ENCODE results near the gene SMIM23.
"Not testable (repeated sequence)": the region's sequence is repeated elsewhere in the genome, so short reads cannot be mapped to it uniquely, and the experiment has no call there.

The SMIM23 gene

GRCh38 chr5:171771856-171772255, 13.8 kb upstream of the SMIM23 start:
- H3K4me3 ChIP-seq (ENCODE audit: low read length in 2 of 2) = no peak overlapping the region
- H3K27ac ChIP-seq (ENCODE audit: low read depth in 2 of 2, low read length in 2 of 2) = no peak overlapping the region
- H3K9me3 ChIP-seq (ENCODE audit: control insufficient read depth in 2 of 2, low read length in 2 of 2) = no peaks in the 10 kb centered on the region
- no peaks in the 10 kb centered on the region for H3K4me1 ChIP-seq (ENCODE audit: control insufficient read depth in 2 of 2, insufficient read depth in 2 of 2, low read length in 2 of 2)
- H3K9ac ChIP-seq (ENCODE audit: low read depth in 1 of 2, low read length in 2 of 2) = no peak overlapping the region
- no peaks in the 10 kb centered on the region for H3K27me3 ChIP-seq (ENCODE audit: control insufficient read depth in 2 of 2, insufficient read depth in 2 of 2, low read length in 2 of 2)
- no peaks in the 10 kb centered on the region for H3K36me3 ChIP-seq (ENCODE audit: control insufficient read depth in 2 of 2, insufficient read depth in 2 of 2, low read length in 2 of 2)

- H3K9me3 ChIP-seq (ENCODE audit: control insufficient read depth in 2 of 2, low read length in 2 of 2) = no peaks in the 10 kb centered on the region
Observed at GRCh38 chr5:171773106-171773505, 12.5 kb upstream of the SMIM23 start.

DNA sequence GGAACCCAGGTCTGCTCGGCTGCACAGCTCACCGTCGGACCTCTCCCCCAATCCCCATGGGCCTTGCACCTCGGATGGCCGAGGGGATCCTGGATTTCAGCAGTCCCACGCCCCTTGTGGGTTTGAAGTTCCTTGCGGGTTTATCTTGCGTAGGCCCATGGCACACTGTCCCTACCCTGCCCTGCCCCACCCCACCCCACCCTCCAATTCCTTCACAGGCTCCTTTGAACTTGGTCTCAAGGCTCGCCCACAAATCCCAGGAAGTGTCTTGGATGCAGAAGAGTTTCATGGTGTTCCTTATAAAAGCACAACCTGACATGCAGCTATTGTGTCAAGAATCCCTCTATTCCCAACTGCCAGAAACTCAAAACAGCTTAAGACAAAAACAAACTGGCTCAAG, 11.2 kb upstream of the SMIM23 start:
- H3K27ac ChIP-seq (ENCODE audit: low read depth in 2 of 2, low read length in 2 of 2) = no peak overlapping the region
- H3K4me1 ChIP-seq (ENCODE audit: control insufficient read depth in 2 of 2, insufficient read depth in 2 of 2, low read length in 2 of 2) = no peaks in the 10 kb centered on the region
- H3K36me3 ChIP-seq (ENCODE audit: control insufficient read depth in 2 of 2, insufficient read depth in 2 of 2, low read length in 2 of 2) = no peaks in the 10 kb centered on the region
- no peak overlapping the region for H3K9ac ChIP-seq (ENCODE audit: low read depth in 1 of 2, low read length in 2 of 2)
- no peak overlapping the region for H3K4me3 ChIP-seq (ENCODE audit: low read length in 2 of 2)
- H3K9me3 ChIP-seq (ENCODE audit: control insufficient read depth in 2 of 2, low read length in 2 of 2) = no peaks in the 10 kb centered on the region
- no peaks in the 10 kb centered on the region for H3K27me3 ChIP-seq (ENCODE audit: control insufficient read depth in 2 of 2, insufficient read depth in 2 of 2, low read length in 2 of 2)

More at GRCh38 chr5:171773106-171773505, 12.5 kb upstream of the SMIM23 start:
- Histone ChIP-seq H3K4me1 (ENCODE audit: control insufficient read depth in 2 of 2, insufficient read depth in 2 of 2, low read length in 2 of 2) (no peaks in the 10 kb centered on the region), H3K9ac (ENCODE audit: low read depth in 1 of 2, low read length in 2 of 2) (no peak overlapping the region), H3K36me3 (ENCODE audit: control insufficient read depth in 2 of 2, insufficient read depth in 2 of 2, low read length in 2 of 2) (no peaks in the 10 kb centered on the region), H3K27me3 (ENCODE audit: control insufficient read depth in 2 of 2, insufficient read depth in 2 of 2, low read length in 2 of 2) (no peaks in the 10 kb centered on the region), H3K27ac (ENCODE audit: low read depth in 2 of 2, low read length in 2 of 2) (no peak overlapping the region), H3K4me3 (ENCODE audit: low read length in 2 of 2) (no peak overlapping the region)

GRCh38 chr5:171776213-171776612, 9.4 kb upstream of the SMIM23 start:
- Histone ChIP-seq H3K4me3 (ENCODE audit: low read length in 2 of 2) (no peak overlapping the region), H3K36me3 (ENCODE audit: control insufficient read depth in 2 of 2, insufficient read depth in 2 of 2, low read length in 2 of 2) (no peaks in the 10 kb centered on the region), H3K27ac (ENCODE audit: low read depth in 2 of 2, low read length in 2 of 2) (no peak overlapping the region), H3K27me3 (ENCODE audit: control insufficient read depth in 2 of 2, insufficient read depth in 2 of 2, low read length in 2 of 2) (no peaks in the 10 kb centered on the region), H3K9ac (ENCODE audit: low read depth in 1 of 2, low read length in 2 of 2) (no peak overlapping the region), H3K4me1 (ENCODE audit: control insufficient read depth in 2 of 2, insufficient read depth in 2 of 2, low read length in 2 of 2) (no peaks in the 10 kb centered on the region), H3K9me3 (ENCODE audit: control insufficient read depth in 2 of 2, low read length in 2 of 2) (no peaks in the 10 kb centered on the region)

DNA sequence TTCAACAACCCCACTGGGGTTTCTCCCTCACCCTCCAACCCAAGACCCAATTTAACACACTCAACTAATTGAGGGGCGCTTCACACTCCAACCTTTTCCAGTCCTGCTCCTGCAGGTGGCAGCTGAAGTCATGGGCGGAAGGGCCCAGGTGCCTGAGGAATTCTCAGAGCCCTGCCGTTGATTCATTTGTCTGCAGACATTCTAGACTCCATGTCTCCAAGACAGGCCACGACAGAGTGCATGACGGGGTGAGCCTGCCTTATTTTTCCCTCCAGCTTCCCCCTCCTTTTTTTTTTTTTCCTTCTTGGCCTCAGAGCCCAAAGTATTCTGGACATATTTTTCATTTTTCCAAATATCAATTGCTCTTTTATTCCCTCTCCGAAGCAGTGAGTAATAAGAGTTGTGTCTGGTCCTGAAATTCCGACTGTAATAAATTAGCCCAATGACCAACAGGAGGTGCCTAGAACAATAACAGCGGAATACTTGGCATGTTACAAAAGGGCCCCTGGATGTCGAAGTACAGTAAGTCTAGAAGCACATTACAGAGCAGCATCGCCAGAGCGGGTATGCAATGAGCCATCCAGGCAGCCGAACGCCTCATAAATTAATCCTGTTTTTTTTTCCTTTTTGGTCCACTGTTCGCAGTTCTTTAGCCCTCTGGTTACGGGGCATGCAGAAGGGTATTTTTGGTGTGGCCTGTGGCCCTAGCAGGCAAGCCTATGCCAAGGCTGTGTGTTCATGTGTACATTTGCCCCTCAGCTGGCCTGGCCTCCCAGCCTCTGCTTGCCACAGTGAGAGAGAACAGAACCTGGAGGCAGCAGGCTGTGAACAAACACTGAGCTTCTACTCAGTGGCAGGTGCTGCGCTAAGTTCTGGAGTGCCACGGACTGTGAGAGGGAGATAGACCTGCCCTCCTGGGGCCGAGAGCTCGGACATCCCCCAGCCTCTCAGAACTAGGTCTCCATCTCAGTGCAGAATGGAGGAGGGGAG, 8.6 kb upstream of the SMIM23 start:
- H3K27ac ChIP-seq (ENCODE audit: low read depth in 2 of 2, low read length in 2 of 2) = no peak overlapping the region

GRCh38 chr5:171781744-171782143, 3.9 kb upstream of the SMIM23 start:
- H3K9me3 ChIP-seq (ENCODE audit: control insufficient read depth in 2 of 2, low read length in 2 of 2); H3K4me3 ChIP-seq (ENCODE audit: low read length in 2 of 2); H3K9ac ChIP-seq (ENCODE audit: low read depth in 1 of 2, low read length in 2 of 2); H3K4me1 ChIP-seq (ENCODE audit: control insufficient read depth in 2 of 2, insufficient read depth in 2 of 2, low read length in 2 of 2); H3K36me3 ChIP-seq (ENCODE audit: control insufficient read depth in 2 of 2, insufficient read depth in 2 of 2, low read length in 2 of 2); H3K27me3 ChIP-seq (ENCODE audit: control insufficient read depth in 2 of 2, insufficient read depth in 2 of 2, low read length in 2 of 2); H3K27ac ChIP-seq (ENCODE audit: low read depth in 2 of 2, low read length in 2 of 2): not testable (repeated sequence)

More for the DNA sequence above, 8.6 kb upstream of the SMIM23 start:
- H3K27me3 ChIP-seq (ENCODE audit: control insufficient read depth in 2 of 2, insufficient read depth in 2 of 2, low read length in 2 of 2) = no peaks in the 10 kb centered on the region
- H3K4me3 ChIP-seq (ENCODE audit: low read length in 2 of 2) = no peak overlapping the region
- H3K4me1 ChIP-seq (ENCODE audit: control insufficient read depth in 2 of 2, insufficient read depth in 2 of 2, low read length in 2 of 2) = no peaks in the 10 kb centered on the region
- no peaks in the 10 kb centered on the region for H3K36me3 ChIP-seq (ENCODE audit: control insufficient read depth in 2 of 2, insufficient read depth in 2 of 2, low read length in 2 of 2)
- no peaks in the 10 kb centered on the region for H3K9me3 ChIP-seq (ENCODE audit: control insufficient read depth in 2 of 2, low read length in 2 of 2)
- H3K9ac ChIP-seq (ENCODE audit: low read depth in 1 of 2, low read length in 2 of 2) = no peak overlapping the region

DNA sequence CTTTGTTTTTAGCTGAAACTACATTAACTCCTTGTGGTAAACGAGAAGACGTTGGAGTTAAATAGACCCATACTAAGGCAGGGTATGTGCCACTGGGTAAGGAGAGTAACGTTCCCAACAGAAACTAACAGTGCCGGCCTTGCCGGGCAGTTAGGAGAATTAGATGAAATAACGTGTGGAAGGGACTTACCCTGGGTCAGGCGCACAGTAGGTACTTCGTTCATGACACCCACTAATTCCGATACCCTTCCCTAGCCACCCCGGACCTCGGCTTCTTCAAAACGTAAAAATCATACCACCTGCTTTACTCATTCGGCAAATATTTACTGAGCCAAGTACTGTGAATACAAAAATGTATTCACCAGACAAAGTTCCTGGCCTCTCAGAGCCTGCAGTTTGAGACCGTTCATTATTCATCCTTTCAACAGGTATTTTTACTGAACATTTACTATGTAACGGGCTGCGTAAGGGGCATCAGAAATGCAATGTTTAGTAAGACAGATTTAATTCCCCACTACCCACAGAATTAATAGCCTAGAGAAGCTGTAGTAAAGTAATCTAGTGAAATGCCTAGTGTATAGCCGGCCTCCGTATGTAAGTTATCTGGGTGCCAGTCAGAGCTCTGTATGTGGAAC, 3.2 kb upstream of the SMIM23 start:
- H3K27me3 ChIP-seq (ENCODE audit: control insufficient read depth in 2 of 2, insufficient read depth in 2 of 2, low read length in 2 of 2) = no peaks in the 10 kb centered on the region
- H3K4me3 ChIP-seq (ENCODE audit: low read length in 2 of 2) = no peak overlapping the region

DNA sequence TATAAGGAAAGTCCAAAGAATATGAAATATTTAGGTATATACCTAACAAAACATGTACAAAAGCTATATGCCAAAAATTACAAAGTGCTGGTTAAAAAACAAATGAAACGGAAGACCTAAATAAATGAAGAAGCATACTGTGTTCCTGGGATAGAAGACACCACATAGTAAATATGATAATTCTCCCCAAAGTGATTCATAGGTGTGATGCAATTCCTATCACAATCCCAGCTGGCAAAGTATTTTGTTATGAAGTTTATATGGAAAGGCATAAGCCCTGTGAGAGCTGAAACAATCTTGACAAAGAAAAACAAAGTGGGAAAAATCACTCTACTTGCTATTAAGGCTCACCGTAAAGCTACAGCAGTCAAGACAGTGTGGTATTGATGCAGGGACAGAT, 2.6 kb upstream of the SMIM23 start:
- no peak overlapping the region for H3K27ac ChIP-seq (ENCODE audit: low read depth in 2 of 2, low read length in 2 of 2)
- H3K9me3 ChIP-seq (ENCODE audit: control insufficient read depth in 2 of 2, low read length in 2 of 2) = no peaks in the 10 kb centered on the region
- H3K27me3 ChIP-seq (ENCODE audit: control insufficient read depth in 2 of 2, insufficient read depth in 2 of 2, low read length in 2 of 2) = no peaks in the 10 kb centered on the region
- H3K4me3 ChIP-seq (ENCODE audit: low read length in 2 of 2) = no peak overlapping the region
- no peaks in the 10 kb centered on the region for H3K36me3 ChIP-seq (ENCODE audit: control insufficient read depth in 2 of 2, insufficient read depth in 2 of 2, low read length in 2 of 2)
- no peaks in the 10 kb centered on the region for H3K4me1 ChIP-seq (ENCODE audit: control insufficient read depth in 2 of 2, insufficient read depth in 2 of 2, low read length in 2 of 2)
- H3K9ac ChIP-seq (ENCODE audit: low read depth in 1 of 2, low read length in 2 of 2) = no peak overlapping the region

More for the DNA sequence above, 3.2 kb upstream of the SMIM23 start:
- no peaks in the 10 kb centered on the region for H3K36me3 ChIP-seq (ENCODE audit: control insufficient read depth in 2 of 2, insufficient read depth in 2 of 2, low read length in 2 of 2)
- H3K9me3 ChIP-seq (ENCODE audit: control insufficient read depth in 2 of 2, low read length in 2 of 2) = no peaks in the 10 kb centered on the region
- H3K9ac ChIP-seq (ENCODE audit: low read depth in 1 of 2, low read length in 2 of 2) = no peak overlapping the region
- H3K4me1 ChIP-seq (ENCODE audit: control insufficient read depth in 2 of 2, insufficient read depth in 2 of 2, low read length in 2 of 2) = no peaks in the 10 kb centered on the region
- no peak overlapping the region for H3K27ac ChIP-seq (ENCODE audit: low read depth in 2 of 2, low read length in 2 of 2)

DNA sequence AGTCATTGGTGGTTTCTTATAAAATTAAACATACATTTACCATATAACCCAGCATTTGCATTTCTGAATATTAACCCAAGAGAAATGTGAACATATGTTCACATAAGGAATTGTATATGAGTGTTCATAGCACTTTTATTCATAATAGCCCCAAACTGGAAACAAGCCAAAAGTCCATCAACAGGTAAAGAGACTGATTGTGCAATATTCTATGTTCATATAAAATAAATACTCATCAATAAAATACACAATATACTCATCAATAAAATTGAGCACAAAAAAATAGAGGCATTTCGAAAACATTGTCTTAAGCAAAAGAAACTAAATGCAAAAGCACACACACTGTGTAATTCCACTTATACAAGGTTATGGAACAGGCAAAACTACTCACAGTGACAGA, 3.7 kb downstream of the SMIM23 start:
- no peak overlapping the region for H3K9ac ChIP-seq (ENCODE audit: low read depth in 1 of 2, low read length in 2 of 2)
- H3K4me1 ChIP-seq (ENCODE audit: control insufficient read depth in 2 of 2, insufficient read depth in 2 of 2, low read length in 2 of 2) = no peaks in the 10 kb centered on the region
- H3K27me3 ChIP-seq (ENCODE audit: control insufficient read depth in 2 of 2, insufficient read depth in 2 of 2, low read length in 2 of 2) = no peaks in the 10 kb centered on the region
- no peak overlapping the region for H3K27ac ChIP-seq (ENCODE audit: low read depth in 2 of 2, low read length in 2 of 2)
- no peaks in the 10 kb centered on the region for H3K36me3 ChIP-seq (ENCODE audit: control insufficient read depth in 2 of 2, insufficient read depth in 2 of 2, low read length in 2 of 2)
- H3K9me3 ChIP-seq (ENCODE audit: control insufficient read depth in 2 of 2, low read length in 2 of 2) = no peaks in the 10 kb centered on the region
- no peak overlapping the region for H3K4me3 ChIP-seq (ENCODE audit: low read length in 2 of 2)

GRCh38 chr5:171790408-171790807, 4.8 kb downstream of the SMIM23 start:
- Histone ChIP-seq H3K27ac (ENCODE audit: low read depth in 2 of 2, low read length in 2 of 2) (no peak overlapping the region), H3K36me3 (ENCODE audit: control insufficient read depth in 2 of 2, insufficient read depth in 2 of 2, low read length in 2 of 2) (no peaks in the 10 kb centered on the region), H3K9ac (ENCODE audit: low read depth in 1 of 2, low read length in 2 of 2) (no peak overlapping the region), H3K9me3 (ENCODE audit: control insufficient read depth in 2 of 2, low read length in 2 of 2) (no peaks in the 10 kb centered on the region), H3K4me3 (ENCODE audit: low read length in 2 of 2) (no peak overlapping the region), H3K27me3 (ENCODE audit: control insufficient read depth in 2 of 2, insufficient read depth in 2 of 2, low read length in 2 of 2) (no peaks in the 10 kb centered on the region), H3K4me1 (ENCODE audit: control insufficient read depth in 2 of 2, insufficient read depth in 2 of 2, low read length in 2 of 2) (no peaks in the 10 kb centered on the region)
